ENCODE results near the gene BIRC2.
"Not testable (repeated sequence)": the region's sequence is repeated elsewhere in the genome, so short reads cannot be mapped to it uniquely, and the experiment has no call there.

DNA sequence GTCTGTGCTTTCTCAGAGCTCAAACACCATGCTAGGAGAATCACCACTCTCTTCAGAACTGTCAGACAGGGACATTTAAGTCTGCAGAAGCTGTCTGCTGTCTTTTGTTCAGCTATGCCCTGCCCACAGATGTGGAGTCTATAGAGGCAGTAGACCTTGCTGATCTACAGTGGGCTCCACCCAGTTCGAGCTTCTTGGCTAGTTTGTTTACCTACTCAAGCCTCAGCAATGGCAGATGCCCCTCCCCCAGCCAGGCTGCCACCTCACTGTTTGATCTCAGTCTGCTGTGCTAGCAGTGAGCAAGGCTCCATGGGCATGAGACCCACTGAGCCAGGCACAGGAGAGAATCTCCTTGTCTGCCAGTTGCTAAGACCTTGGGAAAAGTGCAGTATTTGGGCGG, 46.2 kb upstream of the BIRC2 start:
- TF ChIP-seq, protein P1, sequence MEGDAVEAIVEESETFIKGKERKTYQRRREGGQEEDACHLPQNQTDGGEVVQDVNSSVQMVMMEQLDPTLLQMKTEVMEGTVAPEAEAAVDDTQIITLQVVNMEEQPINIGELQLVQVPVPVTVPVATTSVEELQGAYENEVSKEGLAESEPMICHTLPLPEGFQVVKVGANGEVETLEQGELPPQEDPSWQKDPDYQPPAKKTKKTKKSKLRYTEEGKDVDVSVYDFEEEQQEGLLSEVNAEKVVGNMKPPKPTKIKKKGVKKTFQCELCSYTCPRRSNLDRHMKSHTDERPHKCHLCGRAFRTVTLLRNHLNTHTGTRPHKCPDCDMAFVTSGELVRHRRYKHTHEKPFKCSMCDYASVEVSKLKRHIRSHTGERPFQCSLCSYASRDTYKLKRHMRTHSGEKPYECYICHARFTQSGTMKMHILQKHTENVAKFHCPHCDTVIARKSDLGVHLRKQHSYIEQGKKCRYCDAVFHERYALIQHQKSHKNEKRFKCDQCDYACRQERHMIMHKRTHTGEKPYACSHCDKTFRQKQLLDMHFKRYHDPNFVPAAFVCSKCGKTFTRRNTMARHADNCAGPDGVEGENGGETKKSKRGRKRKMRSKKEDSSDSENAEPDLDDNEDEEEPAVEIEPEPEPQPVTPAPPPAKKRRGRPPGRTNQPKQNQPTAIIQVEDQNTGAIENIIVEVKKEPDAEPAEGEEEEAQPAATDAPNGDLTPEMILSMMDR (IDR thresholded peaks at IDR 0.05): not testable (repeated sequence)
- not testable (repeated sequence) for TF ChIP-seq EZH2phosphoT487, EZH2 (IDR thresholded peaks at IDR 0.05)
